Esophagus squamous epithelium (tissue), 4 donors: ENCODE data around the gene NIPA2.

Source experiments
- POLR2A ChIP-seq, 4 donors: fragments of 450-650 bp; IDR thresholded peaks; one replicate each; pipeline ENCODE4 v1.6.1; 2017; ENCODE audit warnings: antibody characterized with exemption in 4 of 4, mild to moderate bottlenecking in 4 of 4, moderate library complexity in 3 of 4
- TF ChIP-seq, protein P1 (sequence below), 6 experiments: fragments of 450-650 bp in 4 of 6; fragments of 200-600 bp in 2 of 6; sonication (generic) in 2 of 6; IDR thresholded peaks; one replicate each; pipeline ENCODE4 v1.5.1; 2016 to 2019; ENCODE audit warnings: antibody characterized with exemption in 6 of 6, mild to moderate bottlenecking in 4 of 6, moderate library complexity in 4 of 6

- no peak for TF ChIP-seq POLR2A (IDR thresholded peaks at IDR 0.05)
- TF ChIP-seq, protein P1, sequence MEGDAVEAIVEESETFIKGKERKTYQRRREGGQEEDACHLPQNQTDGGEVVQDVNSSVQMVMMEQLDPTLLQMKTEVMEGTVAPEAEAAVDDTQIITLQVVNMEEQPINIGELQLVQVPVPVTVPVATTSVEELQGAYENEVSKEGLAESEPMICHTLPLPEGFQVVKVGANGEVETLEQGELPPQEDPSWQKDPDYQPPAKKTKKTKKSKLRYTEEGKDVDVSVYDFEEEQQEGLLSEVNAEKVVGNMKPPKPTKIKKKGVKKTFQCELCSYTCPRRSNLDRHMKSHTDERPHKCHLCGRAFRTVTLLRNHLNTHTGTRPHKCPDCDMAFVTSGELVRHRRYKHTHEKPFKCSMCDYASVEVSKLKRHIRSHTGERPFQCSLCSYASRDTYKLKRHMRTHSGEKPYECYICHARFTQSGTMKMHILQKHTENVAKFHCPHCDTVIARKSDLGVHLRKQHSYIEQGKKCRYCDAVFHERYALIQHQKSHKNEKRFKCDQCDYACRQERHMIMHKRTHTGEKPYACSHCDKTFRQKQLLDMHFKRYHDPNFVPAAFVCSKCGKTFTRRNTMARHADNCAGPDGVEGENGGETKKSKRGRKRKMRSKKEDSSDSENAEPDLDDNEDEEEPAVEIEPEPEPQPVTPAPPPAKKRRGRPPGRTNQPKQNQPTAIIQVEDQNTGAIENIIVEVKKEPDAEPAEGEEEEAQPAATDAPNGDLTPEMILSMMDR (IDR thresholded peaks at IDR 0.05), result no peak
Measured at GRCh38 chr15:22808761-22809280, 29.6 kb upstream of the NIPA2 start.
